Activated T-cell treated with anti-CD3 and anti-CD28 coated beads, Interleukin-2, amount 50 U/mL, for 24 hours (primary cell): ENCODE data around the gene CNTNAP2.
"Not testable (repeated sequence)": the region's sequence is repeated elsewhere in the genome, so short reads cannot be mapped to it uniquely, and the experiment has no call there.

ENCODE experiments used
- DNase-seq: peaks from one replicate; pipeline ENCODE4 v3.0.0-alpha.2; 2020
- H3K27ac Mint-ChIP-seq: 2 replicates; pipeline ENCODE4 v1.8.0; 2020; ENCODE audit warnings: mild to moderate bottlenecking, mixed read lengths
- H3K27me3 Mint-ChIP-seq: 2 replicates; pipeline ENCODE4 v1.8.0; 2020; ENCODE audit warnings: mixed read lengths
- H3K36me3 Mint-ChIP-seq: 2 replicates; pipeline ENCODE4 v1.8.0; 2020; ENCODE audit warnings: low read depth, mixed read lengths
- H3K4me1 Mint-ChIP-seq: 2 replicates; pipeline ENCODE4 v1.8.0; 2020; ENCODE audit warnings: low read depth, mixed read lengths
- H3K4me3 Mint-ChIP-seq: 2 replicates; pipeline ENCODE4 v1.8.0; 2020; ENCODE audit warnings: mild to moderate bottlenecking, moderate library complexity, mixed read lengths
- H3K9me3 Mint-ChIP-seq: 2 replicates; pipeline ENCODE4 v1.8.0; 2020; ENCODE audit warnings: mixed read lengths

The CNTNAP2 gene

GRCh38 chr7:147777309-147777708 is 1660.7 kb downstream of the CNTNAP2 start:
- Mint-ChIP-seq H3K27me3 (no peaks in the 10 kb centered on the region), H3K4me1 (no peaks in the 10 kb centered on the region), H3K36me3 (no peaks in the 10 kb centered on the region), H3K4me3 (no peak overlapping the region), H3K9me3 (no peaks in the 10 kb centered on the region), H3K27ac (no peak overlapping the region)
- DNase-seq = no peak

GRCh38 chr7:147779949-147780348 is 1663.3 kb downstream of the CNTNAP2 start:
- Mint-ChIP-seq H3K4me3 (no peak overlapping the region), H3K4me1 (no peaks in the 10 kb centered on the region), H3K36me3 (no peaks in the 10 kb centered on the region), H3K27me3 (no peaks in the 10 kb centered on the region), H3K9me3 (no peaks in the 10 kb centered on the region), H3K27ac (no peak overlapping the region)
- DNase-seq = no peak

- Mint-ChIP-seq H3K9me3 (no peaks in the 10 kb centered on the region), H3K27ac (no peak overlapping the region), H3K4me1 (no peaks in the 10 kb centered on the region), H3K4me3 (no peak overlapping the region), H3K27me3 (no peaks in the 10 kb centered on the region), H3K36me3 (no peaks in the 10 kb centered on the region)
- DNase-seq = no peak
Measured at GRCh38 chr7:147796581-147796980, 1680.0 kb downstream of the CNTNAP2 start.

DNA sequence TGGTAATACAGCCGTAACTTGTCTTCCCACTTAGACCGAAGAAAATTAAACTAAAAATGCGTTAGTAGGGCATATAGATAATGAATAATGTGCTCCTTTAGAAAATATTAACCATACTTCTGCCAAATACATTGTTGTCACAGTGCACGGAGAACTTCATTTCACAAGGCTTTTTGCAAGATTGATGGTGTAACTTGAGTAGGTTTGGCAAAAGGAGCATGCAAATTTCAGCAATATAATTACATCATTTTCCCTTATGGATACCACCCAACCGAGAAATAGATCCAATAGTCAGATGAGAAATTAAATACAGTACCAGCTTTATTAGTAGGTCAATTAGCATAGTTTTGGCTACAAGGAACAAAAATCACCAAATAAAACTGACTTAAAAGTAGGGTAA is 1681.4 kb downstream of the CNTNAP2 start:
- Mint-ChIP-seq H3K4me1 (no peaks in the 10 kb centered on the region), H3K36me3 (no peaks in the 10 kb centered on the region), H3K27me3 (no peaks in the 10 kb centered on the region), H3K27ac (no peak overlapping the region), H3K9me3 (no peaks in the 10 kb centered on the region), H3K4me3 (no peak overlapping the region)
- DNase-seq = no peak

DNA sequence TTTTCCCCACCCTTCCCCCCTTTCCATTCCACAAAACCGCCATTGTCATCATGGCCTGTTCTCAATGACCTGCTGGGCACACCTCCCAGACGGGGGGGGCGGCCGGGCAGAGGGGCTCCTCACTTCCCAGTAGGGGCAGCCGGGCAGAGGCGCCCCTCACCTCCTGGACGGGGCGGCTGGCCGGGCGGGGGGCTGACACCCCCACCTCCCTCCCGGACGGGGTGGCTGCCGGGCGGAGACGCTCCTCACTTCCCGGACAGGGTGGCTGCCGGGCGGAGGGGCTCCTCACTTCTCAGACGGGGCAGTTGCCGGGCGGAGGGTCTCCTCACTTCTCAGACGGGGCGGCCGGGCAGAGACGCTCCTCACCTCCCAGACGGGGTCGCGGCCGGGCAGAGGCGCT is 1685.2 kb downstream of the CNTNAP2 start:
- H3K4me3 Mint-ChIP-seq, H3K36me3 Mint-ChIP-seq, H3K4me1 Mint-ChIP-seq, DNase-seq, H3K9me3 Mint-ChIP-seq, H3K27ac Mint-ChIP-seq, H3K27me3 Mint-ChIP-seq: not testable (repeated sequence)

DNA sequence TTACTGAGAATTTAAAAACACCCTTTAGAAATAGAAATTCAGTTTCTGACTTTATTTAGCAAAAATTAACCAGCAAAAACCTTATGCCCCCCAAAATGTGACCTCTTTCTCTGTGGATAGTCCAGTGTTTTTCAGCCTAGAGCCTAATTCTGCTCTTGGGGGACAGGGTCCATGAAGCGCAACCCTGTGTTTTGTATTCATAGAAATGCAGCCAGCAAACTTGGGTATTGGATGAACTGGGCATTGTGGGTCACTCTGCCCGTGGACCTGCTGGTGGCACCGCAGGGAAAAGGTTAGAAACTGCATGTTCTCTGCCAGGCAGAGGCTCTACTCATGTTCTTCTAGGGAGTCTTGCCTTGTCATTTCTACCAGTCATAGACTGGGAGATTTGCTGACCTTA is 1686.5 kb downstream of the CNTNAP2 start:
- Mint-ChIP-seq H3K27ac (no peak overlapping the region), H3K4me3 (no peak overlapping the region), H3K36me3 (no peaks in the 10 kb centered on the region), H3K27me3 (no peaks in the 10 kb centered on the region), H3K4me1 (no peaks in the 10 kb centered on the region), H3K9me3 (peaks cover 5% of the 10 kb centered on the region)
- DNase-seq = no peak

DNA sequence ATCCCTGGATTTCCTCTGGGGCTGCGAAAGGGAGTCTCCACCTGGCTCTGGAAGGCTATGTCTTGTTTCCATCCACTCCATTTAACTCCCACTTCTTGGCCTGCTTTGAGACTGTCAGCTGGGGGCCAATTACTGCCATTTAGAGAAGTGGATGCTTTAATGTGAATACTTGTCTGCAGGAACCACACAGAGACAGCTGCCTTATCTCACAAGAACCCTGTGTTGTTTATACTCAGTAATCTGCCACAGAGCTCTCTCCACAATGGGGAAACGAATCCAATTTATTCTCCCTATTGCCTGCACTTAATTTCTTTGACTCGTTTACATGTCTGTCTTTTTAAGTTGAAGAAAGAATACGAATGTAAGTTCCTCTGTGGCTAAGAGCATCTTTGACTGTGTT is 1687.0 kb downstream of the CNTNAP2 start:
- Mint-ChIP-seq H3K36me3 (no peaks in the 10 kb centered on the region), H3K27ac (no peak overlapping the region), H3K27me3 (no peaks in the 10 kb centered on the region), H3K4me1 (no peaks in the 10 kb centered on the region), H3K4me3 (no peak overlapping the region), H3K9me3 (peaks cover 5% of the 10 kb centered on the region)
- no peak for DNase-seq

DNA sequence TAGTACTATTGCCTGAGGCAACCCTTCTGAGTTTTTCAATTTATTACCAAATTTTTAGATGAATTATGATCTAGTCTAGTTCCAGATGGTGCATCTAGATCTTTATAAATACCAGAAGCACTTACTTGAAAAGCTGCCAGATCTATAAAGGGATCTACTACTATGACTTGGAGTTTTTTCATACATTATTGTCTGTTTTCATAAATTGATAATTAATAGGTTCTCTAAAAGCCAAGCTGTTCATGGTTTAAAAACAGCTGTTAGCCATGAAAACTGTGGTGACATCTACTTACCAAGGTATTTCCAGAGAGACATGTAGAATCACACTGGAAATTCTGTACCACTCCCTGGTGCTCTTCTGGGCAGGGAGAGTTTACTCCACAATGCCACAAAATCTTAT is 1687.4 kb downstream of the CNTNAP2 start:
- no peak overlapping the region for H3K4me3 Mint-ChIP-seq
- no peaks in the 10 kb centered on the region for H3K27me3 Mint-ChIP-seq
- no peaks in the 10 kb centered on the region for H3K4me1 Mint-ChIP-seq
- DNase-seq = no peak
- H3K9me3 Mint-ChIP-seq = peaks cover 5% of the 10 kb centered on the region
- no peaks in the 10 kb centered on the region for H3K36me3 Mint-ChIP-seq
- H3K27ac Mint-ChIP-seq = no peak overlapping the region

- peaks cover 5% of the 10 kb centered on the region for H3K9me3 Mint-ChIP-seq
- H3K27me3 Mint-ChIP-seq = no peaks in the 10 kb centered on the region
- H3K4me3 Mint-ChIP-seq = no peak overlapping the region
- H3K4me1 Mint-ChIP-seq = no peaks in the 10 kb centered on the region
- no peaks in the 10 kb centered on the region for H3K36me3 Mint-ChIP-seq
- no peak overlapping the region for H3K27ac Mint-ChIP-seq
- no peak for DNase-seq
Measured at GRCh38 chr7:147805996-147806576, 1689.5 kb downstream of the CNTNAP2 start.

- Mint-ChIP-seq H3K9me3 (peaks cover 3% of the 10 kb centered on the region), H3K4me1 (no peaks in the 10 kb centered on the region), H3K27ac (no peak overlapping the region), H3K36me3 (no peaks in the 10 kb centered on the region), H3K4me3 (no peak overlapping the region), H3K27me3 (no peaks in the 10 kb centered on the region)
- DNase-seq = no peak
Measured at GRCh38 chr7:147809786-147810185, 1693.2 kb downstream of the CNTNAP2 start.

DNA sequence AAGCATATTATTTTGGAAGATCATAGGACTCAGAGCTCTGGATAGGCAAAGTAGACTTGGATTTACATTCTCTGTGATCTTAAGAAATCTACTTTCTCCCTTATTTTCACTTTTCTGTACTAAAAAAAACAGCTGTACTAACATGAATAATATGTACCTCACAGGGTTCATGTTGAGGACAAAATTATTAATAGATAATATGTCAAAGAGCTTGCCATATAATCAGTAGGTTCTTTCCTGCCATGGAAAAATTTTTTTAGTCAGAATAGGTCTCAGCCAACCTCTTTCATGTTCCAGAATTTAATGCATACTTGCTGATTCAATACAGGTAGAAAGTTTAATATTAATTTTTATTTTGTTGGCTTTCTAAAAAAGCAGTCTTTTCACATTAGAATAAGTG is 1693.7 kb downstream of the CNTNAP2 start:
- Mint-ChIP-seq H3K36me3 (no peaks in the 10 kb centered on the region), H3K27ac (no peak overlapping the region), H3K4me1 (no peaks in the 10 kb centered on the region), H3K9me3 (peaks cover 3% of the 10 kb centered on the region), H3K27me3 (no peaks in the 10 kb centered on the region), H3K4me3 (no peak overlapping the region)
- DNase-seq = no peak

DNA sequence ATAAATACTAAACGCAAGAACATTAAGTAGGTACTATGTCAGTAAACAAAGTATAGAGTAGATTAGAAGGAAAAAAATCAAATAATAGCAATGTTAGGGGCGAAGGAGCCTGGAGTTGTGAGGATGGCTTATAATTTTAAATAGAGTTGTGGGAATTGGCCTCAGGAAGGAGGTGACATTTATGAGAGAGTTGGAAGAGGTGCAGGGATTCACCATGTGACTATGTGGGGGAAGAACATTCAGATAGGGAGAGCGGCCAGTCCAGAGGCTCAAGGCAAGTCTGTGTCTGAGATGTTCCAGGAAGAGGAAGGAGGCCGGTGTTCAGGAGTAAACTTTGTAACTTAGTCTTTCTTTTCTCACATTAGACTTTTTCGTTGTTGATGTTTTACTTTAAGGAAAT is 1695.3 kb downstream of the CNTNAP2 start:
- no peaks in the 10 kb centered on the region for H3K36me3 Mint-ChIP-seq
- H3K27me3 Mint-ChIP-seq = no peaks in the 10 kb centered on the region
- no peak overlapping the region for H3K27ac Mint-ChIP-seq
- no peaks in the 10 kb centered on the region for H3K4me1 Mint-ChIP-seq
- H3K4me3 Mint-ChIP-seq = no peak overlapping the region
- H3K9me3 Mint-ChIP-seq = no peaks in the 10 kb centered on the region
- DNase-seq = no peak

DNA sequence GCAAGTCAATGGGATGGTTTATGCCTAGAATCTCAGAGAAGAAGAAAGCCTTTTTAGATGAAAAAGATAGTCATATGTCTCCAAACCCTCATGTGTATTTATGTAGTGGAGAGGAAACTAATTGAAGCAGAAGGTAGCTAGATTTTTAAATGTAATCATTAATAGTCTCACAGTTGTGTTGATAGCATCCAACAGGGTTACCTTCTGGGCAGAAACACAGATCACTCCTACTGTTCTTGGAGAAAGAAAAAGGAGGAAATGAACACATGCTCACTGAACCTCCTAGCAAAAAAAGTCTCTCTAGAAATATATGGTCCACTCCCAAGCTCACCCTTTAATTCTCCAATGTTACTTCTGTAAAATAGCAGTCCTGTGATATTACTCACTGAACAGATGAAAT is 1696.7 kb downstream of the CNTNAP2 start:
- H3K27me3 Mint-ChIP-seq = no peaks in the 10 kb centered on the region
- H3K36me3 Mint-ChIP-seq = no peaks in the 10 kb centered on the region
- H3K4me1 Mint-ChIP-seq = no peaks in the 10 kb centered on the region
- no peak for DNase-seq
- no peaks in the 10 kb centered on the region for H3K9me3 Mint-ChIP-seq
- no peak overlapping the region for H3K27ac Mint-ChIP-seq
- no peak overlapping the region for H3K4me3 Mint-ChIP-seq

DNA sequence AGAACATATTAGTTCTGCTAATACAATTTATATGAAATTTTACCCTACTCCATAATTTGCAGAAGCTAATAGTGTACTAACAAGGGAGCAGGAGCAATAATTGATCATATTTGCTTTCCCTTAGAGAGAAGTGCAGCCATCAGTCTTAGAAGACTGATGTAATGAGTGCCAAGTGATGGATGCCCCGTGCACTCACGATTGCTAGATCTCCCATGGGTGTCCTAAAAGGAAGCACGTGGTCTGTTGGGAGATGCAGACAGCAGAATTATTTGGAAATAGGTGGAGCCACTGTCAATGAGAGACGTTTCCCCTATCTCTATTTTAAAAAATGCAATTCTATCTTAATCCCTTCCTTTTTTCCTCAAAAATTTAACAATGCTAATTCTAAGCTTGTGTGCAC is 1701.7 kb downstream of the CNTNAP2 start:
- Mint-ChIP-seq H3K4me1 (no peaks in the 10 kb centered on the region), H3K4me3 (no peak overlapping the region), H3K36me3 (no peaks in the 10 kb centered on the region), H3K9me3 (no peaks in the 10 kb centered on the region), H3K27ac (no peak overlapping the region), H3K27me3 (no peaks in the 10 kb centered on the region)
- DNase-seq = no peak

- Mint-ChIP-seq H3K27ac (no peak overlapping the region), H3K9me3 (peaks cover 2% of the 10 kb centered on the region), H3K36me3 (no peaks in the 10 kb centered on the region), H3K4me3 (no peak overlapping the region), H3K27me3 (no peaks in the 10 kb centered on the region), H3K4me1 (no peaks in the 10 kb centered on the region)
- no peak for DNase-seq
Measured at GRCh38 chr7:147824671-147825070, 1708.1 kb downstream of the CNTNAP2 start.

DNA sequence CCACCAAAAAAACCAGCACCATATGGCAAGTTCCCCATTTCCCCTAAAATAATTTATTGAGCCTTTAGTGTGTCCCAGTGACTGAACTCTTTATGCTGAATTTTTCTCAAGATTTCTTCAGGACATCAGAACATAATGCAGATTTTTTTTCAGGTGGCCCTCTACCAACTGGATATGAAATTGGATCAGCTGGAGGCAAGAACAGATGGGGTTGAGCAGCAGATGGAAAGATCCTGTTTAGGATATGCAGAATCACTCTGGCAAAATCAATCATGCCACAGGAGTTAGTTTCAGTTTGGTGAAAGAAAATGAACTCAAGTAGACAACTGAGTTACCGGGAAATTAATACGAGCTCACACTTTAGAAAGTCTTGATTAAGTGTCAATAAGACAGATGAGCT is 1712.4 kb downstream of the CNTNAP2 start:
- H3K4me3 Mint-ChIP-seq = no peak overlapping the region
- no peaks in the 10 kb centered on the region for H3K4me1 Mint-ChIP-seq
- peaks cover 2% of the 10 kb centered on the region for H3K9me3 Mint-ChIP-seq
- no peak overlapping the region for H3K27ac Mint-ChIP-seq
- H3K36me3 Mint-ChIP-seq = no peaks in the 10 kb centered on the region
- H3K27me3 Mint-ChIP-seq = no peaks in the 10 kb centered on the region
- no peak for DNase-seq
